Measurements from ENCODE around the gene PPP1R12B.

DNA sequence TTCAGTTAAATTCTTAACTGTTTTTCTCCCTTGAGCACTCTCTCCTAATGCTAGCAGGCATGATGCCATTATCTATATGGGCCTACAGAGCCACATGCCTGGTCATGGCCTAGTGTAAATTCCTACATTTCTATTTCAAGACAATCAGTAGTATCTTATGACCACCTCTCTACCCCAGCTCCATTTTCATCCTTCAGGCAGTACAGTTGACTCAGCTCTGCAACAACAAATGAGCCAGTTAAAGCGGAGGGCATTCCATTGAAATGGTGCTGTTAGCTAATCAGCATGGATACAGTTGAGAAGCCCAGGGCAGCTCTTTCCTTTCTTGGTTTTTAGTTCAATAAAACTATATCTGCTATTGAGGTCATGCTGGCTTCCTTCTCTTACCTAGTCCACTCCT is 150.0 kb downstream of the PPP1R12B start:
- TF ChIP-seq, protein P1, sequence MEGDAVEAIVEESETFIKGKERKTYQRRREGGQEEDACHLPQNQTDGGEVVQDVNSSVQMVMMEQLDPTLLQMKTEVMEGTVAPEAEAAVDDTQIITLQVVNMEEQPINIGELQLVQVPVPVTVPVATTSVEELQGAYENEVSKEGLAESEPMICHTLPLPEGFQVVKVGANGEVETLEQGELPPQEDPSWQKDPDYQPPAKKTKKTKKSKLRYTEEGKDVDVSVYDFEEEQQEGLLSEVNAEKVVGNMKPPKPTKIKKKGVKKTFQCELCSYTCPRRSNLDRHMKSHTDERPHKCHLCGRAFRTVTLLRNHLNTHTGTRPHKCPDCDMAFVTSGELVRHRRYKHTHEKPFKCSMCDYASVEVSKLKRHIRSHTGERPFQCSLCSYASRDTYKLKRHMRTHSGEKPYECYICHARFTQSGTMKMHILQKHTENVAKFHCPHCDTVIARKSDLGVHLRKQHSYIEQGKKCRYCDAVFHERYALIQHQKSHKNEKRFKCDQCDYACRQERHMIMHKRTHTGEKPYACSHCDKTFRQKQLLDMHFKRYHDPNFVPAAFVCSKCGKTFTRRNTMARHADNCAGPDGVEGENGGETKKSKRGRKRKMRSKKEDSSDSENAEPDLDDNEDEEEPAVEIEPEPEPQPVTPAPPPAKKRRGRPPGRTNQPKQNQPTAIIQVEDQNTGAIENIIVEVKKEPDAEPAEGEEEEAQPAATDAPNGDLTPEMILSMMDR (IDR thresholded peaks at IDR 0.05; ENCODE audit: poor library complexity), result no peak
- no peak for TF ChIP-seq EZH2phosphoT487 (IDR thresholded peaks at IDR 0.05; ENCODE audit: low read depth, severe bottlenecking, unreplicated experiment)
